ENCODE measurements around the gene STOML3. TPM values are rescaled to one million over a fixed set of nuclear protein-coding genes. Genes with fewer than 3 reads are reported as not detected.

STOML3 gene
- polyA plus RNA-seq, 1 of the 3 experiments (the other 2 are of a cell fraction): not detected

- Histone ChIP-seq H3K9me2 (no peaks in the 10 kb centered on the region), H3K27me3 (ENCODE audit: insufficient read depth) (no peaks in the 10 kb centered on the region), H3K4me3 (ENCODE audit: low read depth in 2 of 2, low read length in 1 of 2) (peak overlapping the region; percentile 73 to 100), H3K79me2 (ENCODE audit: insufficient read depth) (peaks cover 68% of the 10 kb centered on the region), H3K27ac (ENCODE audit: low read depth in 2 of 2, low read length in 1 of 2) (peak overlapping the region; percentile 71 to 97), H3K4me2 (peak overlapping the region; percentile 86), H3K4me1 (ENCODE audit: control insufficient read depth in 1 of 2, insufficient read depth in 2 of 2, low read depth in 1 of 2, low read length in 1 of 2) (peaks cover 7 to 16% of the 10 kb centered on the region in 2 experiments; a peak in 3 of 4 replicates), H3K36me3 (replicated peaks in 1 of 2; ENCODE audit: control insufficient read depth in 1 of 2, insufficient read depth in 2 of 2, low read length in 1 of 2) (peaks cover 0 to 10% of the 10 kb centered on the region in 2 experiments), H3K9me3 (no peaks in the 10 kb centered on the region), H4K20me1 (ENCODE audit: insufficient read depth) (peaks cover 22% of the 10 kb centered on the region), H2AFZ (ENCODE audit: low read depth) (peak overlapping the region; percentile 91), H3F3A (replicated peaks; ENCODE audit: insufficient read depth) (no peaks in the 10 kb centered on the region), H3K9ac (peak overlapping the region; percentile 75)
- no peak for DNase-seq
- CTCF ChIA-PET: interaction anchor here (1.2 to 1.9 kb wide), 7 partner anchors 10 to 579 kb away, joined by 3 to 9 read pairs (median 4); no protein-coding TSS in a partner anchor
- POLR2A ChIA-PET: interaction anchor here (1.2 to 2.7 kb wide), 3 partner anchors 9 to 57 kb away, joined by 3 to 13 read pairs (median 4); no protein-coding TSS in a partner anchor
- TF ChIP-seq GATA2 (CRISPR knock-in tag; IDR thresholded peaks at IDR 0.05): no peak
- TF ChIP-seq USF1 (IDR thresholded peaks at IDR 0.05; ENCODE audit: borderline replicate concordance, low read depth): no peak
- no peak for TF ChIP-seq ZBTB33 (IDR thresholded peaks at IDR 0.05; ENCODE audit: borderline replicate concordance, low read depth)
- TF ChIP-seq FOXM1 (IDR thresholded peaks at IDR 0.05; ENCODE audit: low read depth): no peak
- 0 out of 2 replicates have a peak, but pooled peaks have one; percentile 45 for TF ChIP-seq MXI1 (IDR thresholded peaks at IDR 0.05; ENCODE audit: low read depth, low read length)
- no peak for TF ChIP-seq ELF1 (IDR thresholded peaks at IDR 0.05)
- TF ChIP-seq SIN3A (IDR thresholded peaks at IDR 0.05; ENCODE audit: borderline replicate concordance, low read depth, low read length): 0 out of 2 replicates have a peak, but pooled peaks have one; percentile 69
- TF ChIP-seq CTCF (IDR thresholded peaks at IDR 0.05): no peak
- peak; percentile 33; the same call in 1 of the 2 replicates for TF ChIP-seq POLR2AphosphoS5 (IDR thresholded peaks at IDR 0.05; ENCODE audit: low read depth, low read length)
- no peak for TF ChIP-seq EZH2phosphoT487 (IDR thresholded peaks at IDR 0.05; ENCODE audit: borderline replicate concordance, low read depth)
- WGBS (ENCODE audit: low lambda C conversion rate): 1% methylated on average over 27 of the region's 39 CpGs
Measured at GRCh38 chr13:39037410-39037879, 46.8 kb upstream of the STOML3 start.

GRCh38 chr13:39036212-39036611, 45.6 kb upstream of the STOML3 start:
- POLR2A ChIA-PET: no interaction called here
- no peak for DNase-seq
- CTCF ChIA-PET: interaction anchor here (1.2 to 1.9 kb wide), 5 partner anchors 9 to 66 kb away, joined by 3 to 9 read pairs (median 4); no protein-coding TSS in a partner anchor
- Histone ChIP-seq H3K9me2 (no peaks in the 10 kb centered on the region), H3K9me3 (no peaks in the 10 kb centered on the region), H3K4me1 (ENCODE audit: control insufficient read depth in 1 of 2, insufficient read depth in 2 of 2, low read depth in 1 of 2, low read length in 1 of 2) (peaks cover 7 to 16% of the 10 kb centered on the region in 2 experiments; a peak in 3 of 4 replicates), H3F3A (replicated peaks; ENCODE audit: insufficient read depth) (no peaks in the 10 kb centered on the region), H3K9ac (peak overlapping the region; percentile 75), H3K4me3 (ENCODE audit: low read depth in 2 of 2, low read length in 1 of 2) (peak overlapping the region; percentile 73 to 100), H4K20me1 (ENCODE audit: insufficient read depth) (peaks cover 22% of the 10 kb centered on the region), H3K79me2 (ENCODE audit: insufficient read depth) (peaks cover 78% of the 10 kb centered on the region), H3K4me2 (peak overlapping the region; percentile 86), H3K27me3 (ENCODE audit: insufficient read depth) (no peaks in the 10 kb centered on the region), H3K36me3 (replicated peaks in 1 of 2; ENCODE audit: control insufficient read depth in 1 of 2, insufficient read depth in 2 of 2, low read length in 1 of 2) (peaks cover 0 to 5% of the 10 kb centered on the region in 2 experiments), H2AFZ (ENCODE audit: low read depth) (peak overlapping the region; percentile 91; the same call in 1 of the 2 replicates), H3K27ac (ENCODE audit: low read depth in 2 of 2, low read length in 1 of 2) (no peak overlapping the region)
- 3% methylated on average over 9 of the region's 9 CpGs for WGBS (ENCODE audit: low lambda C conversion rate)
- TF ChIP-seq FOSL2 (IDR thresholded peaks at IDR 0.05; ENCODE audit: borderline replicate concordance, low read depth) (no peak), FOXJ3 (CRISPR knock-in tag; IDR thresholded peaks at IDR 0.05) (no peak), TAF1 (IDR thresholded peaks at IDR 0.05; ENCODE audit: borderline replicate concordance, low read depth, low read length) (no peak), MAX (IDR thresholded peaks at IDR 0.05; ENCODE audit: low read depth) (no peak), MXI1 (IDR thresholded peaks at IDR 0.05; ENCODE audit: low read depth, low read length) (no peak), NFIC (IDR thresholded peaks at IDR 0.05; ENCODE audit: borderline replicate concordance) (no peak), POLR2AphosphoS5 (IDR thresholded peaks at IDR 0.05; ENCODE audit: low read depth, low read length) (no peak), EZH2phosphoT487 (IDR thresholded peaks at IDR 0.05; ENCODE audit: borderline replicate concordance, low read depth) (no peak), USF2 (IDR thresholded peaks at IDR 0.05; ENCODE audit: borderline replicate concordance, low read depth, low read length) (no peak), IRF3 (IDR thresholded peaks at IDR 0.05; ENCODE audit: low read depth, low read length) (no peak)

All from SK-N-SH (cell line).